Nephron progenitor cell (in vitro differentiated cells): ENCODE data around the gene ZNF501.

ENCODE experiments used
- DNase-seq: peaks from one replicate; pipeline ENCODE4 v3.0.0; 2021
- H3K27ac Mint-ChIP-seq: 2 replicates; pipeline ENCODE4 v1.8.0; 2021; ENCODE audit warnings: mild to moderate bottlenecking, moderate library complexity, mixed read lengths
- H3K27me3 Mint-ChIP-seq: 2 replicates; pipeline ENCODE4 v1.8.0; 2021; ENCODE audit warnings: mild to moderate bottlenecking, low read depth, mixed read lengths; ENCODE audit not compliant: poor library complexity
- H3K36me3 Mint-ChIP-seq: 2 replicates; pipeline ENCODE4 v1.8.0; 2021; ENCODE audit warnings: low read depth, mixed read lengths
- H3K4me1 Mint-ChIP-seq: 2 replicates; pipeline ENCODE4 v1.8.0; 2021; ENCODE audit warnings: mixed read lengths
- H3K4me3 Mint-ChIP-seq: 2 replicates; pipeline ENCODE4 v1.8.0; 2021; ENCODE audit warnings: mild to moderate bottlenecking, moderate library complexity, mixed read lengths
- H3K9me3 Mint-ChIP-seq: 2 replicates; pipeline ENCODE4 v1.8.0; 2021; ENCODE audit warnings: mild to moderate bottlenecking, moderate library complexity, mixed read lengths
- TF ChIP-seq, protein P1 (sequence below): fragments of 200-600 bp; sonication (generic); IDR thresholded peaks from 2 replicates; pipeline ENCODE4 v1.5.0; 2021; ENCODE audit warnings: antibody characterized with exemption

ZNF501 gene

DNA sequence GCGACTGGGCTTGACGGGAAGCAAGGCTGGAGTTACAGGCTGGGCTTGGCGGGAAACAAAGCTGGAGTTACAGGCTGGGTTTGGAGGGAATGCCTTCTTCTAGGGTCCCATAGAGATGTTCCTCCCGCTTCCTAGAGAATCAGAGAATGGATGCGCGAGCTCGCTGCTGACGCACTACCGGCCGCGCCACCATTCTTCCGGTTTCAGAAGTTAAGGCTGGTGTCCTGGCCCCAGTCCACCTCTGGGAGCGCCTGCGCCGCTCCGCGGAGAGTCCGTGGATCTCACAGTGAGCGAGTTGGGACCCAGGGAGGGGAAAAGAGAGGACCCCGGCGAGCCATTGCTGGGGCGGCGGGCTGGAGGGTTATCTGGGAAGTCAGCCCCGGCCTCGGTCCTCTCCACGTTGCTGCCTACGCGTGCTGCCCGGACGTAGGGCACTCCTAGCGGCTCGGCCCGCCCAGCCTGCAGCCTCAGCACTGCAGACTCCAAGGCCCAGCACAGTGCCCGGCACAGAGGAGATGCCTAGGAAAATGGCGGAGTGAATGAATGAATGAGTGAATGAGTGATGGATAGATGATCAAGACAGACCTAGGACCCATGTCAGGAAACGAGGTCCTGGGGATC, 16.9 kb upstream of the ZNF501 start, which contains the start of gene ZNF502:
Gene ZNF502 (plus strand): TSS at position 206 of the 621 bp plus-strand sequence. CDS start 7,602 bp downstream, outside the sequence.
- Mint-ChIP-seq H3K4me1 (no peaks in the 10 kb centered on the region), H3K4me3 (peak within 1 kb of the TSS; percentile 75), H3K27me3 (peaks cover 12% of the 10 kb centered on the region), H3K27ac (no peak within 1 kb of the TSS), H3K9me3 (peaks cover 87% of the 10 kb centered on the region), H3K36me3 (no peaks in the 10 kb centered on the region)
- TF ChIP-seq, protein P1, sequence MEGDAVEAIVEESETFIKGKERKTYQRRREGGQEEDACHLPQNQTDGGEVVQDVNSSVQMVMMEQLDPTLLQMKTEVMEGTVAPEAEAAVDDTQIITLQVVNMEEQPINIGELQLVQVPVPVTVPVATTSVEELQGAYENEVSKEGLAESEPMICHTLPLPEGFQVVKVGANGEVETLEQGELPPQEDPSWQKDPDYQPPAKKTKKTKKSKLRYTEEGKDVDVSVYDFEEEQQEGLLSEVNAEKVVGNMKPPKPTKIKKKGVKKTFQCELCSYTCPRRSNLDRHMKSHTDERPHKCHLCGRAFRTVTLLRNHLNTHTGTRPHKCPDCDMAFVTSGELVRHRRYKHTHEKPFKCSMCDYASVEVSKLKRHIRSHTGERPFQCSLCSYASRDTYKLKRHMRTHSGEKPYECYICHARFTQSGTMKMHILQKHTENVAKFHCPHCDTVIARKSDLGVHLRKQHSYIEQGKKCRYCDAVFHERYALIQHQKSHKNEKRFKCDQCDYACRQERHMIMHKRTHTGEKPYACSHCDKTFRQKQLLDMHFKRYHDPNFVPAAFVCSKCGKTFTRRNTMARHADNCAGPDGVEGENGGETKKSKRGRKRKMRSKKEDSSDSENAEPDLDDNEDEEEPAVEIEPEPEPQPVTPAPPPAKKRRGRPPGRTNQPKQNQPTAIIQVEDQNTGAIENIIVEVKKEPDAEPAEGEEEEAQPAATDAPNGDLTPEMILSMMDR: no peak
- DNase-seq: peak; percentile 4

DNA sequence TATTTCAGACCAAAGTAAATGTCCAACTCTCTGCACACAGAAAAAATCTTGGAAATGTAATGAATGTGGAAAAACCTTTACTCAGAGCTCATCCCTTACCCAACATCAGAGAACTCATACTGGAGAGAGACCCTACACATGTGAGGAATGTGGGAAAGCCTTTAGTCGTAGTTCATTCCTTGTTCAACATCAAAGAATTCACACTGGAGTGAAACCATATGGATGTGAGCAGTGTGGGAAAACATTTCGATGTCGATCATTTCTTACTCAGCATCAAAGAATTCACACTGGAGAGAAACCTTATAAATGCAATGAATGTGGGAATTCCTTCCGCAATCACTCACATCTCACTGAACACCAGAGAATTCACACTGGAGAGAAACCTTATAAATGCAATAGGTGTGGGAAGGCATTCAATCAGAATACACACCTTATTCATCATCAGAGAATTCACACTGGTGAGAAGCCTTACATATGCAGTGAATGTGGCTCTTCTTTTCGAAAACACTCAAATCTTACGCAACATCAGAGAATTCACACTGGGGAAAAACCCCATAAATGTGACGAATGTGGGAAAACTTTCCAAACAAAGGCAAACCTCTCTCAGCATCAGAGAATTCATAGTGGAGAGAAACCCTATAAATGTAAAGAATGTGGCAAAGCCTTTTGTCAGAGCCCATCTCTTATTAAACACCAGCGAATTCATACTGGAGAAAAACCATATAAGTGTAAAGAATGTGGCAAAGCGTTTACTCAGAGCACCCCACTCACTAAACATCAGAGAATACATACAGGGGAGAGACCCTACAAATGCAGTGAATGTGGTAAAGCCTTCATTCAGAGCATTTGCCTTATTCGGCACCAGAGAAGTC, 8.0 kb upstream of the ZNF501 start:
- Mint-ChIP-seq H3K27ac (no peak overlapping the region), H3K27me3 (peaks cover 5% of the 10 kb centered on the region), H3K4me3 (no peak overlapping the region), H3K9me3 (peaks cover 96% of the 10 kb centered on the region), H3K4me1 (no peaks in the 10 kb centered on the region), H3K36me3 (peaks cover 42% of the 10 kb centered on the region)
- no peak for DNase-seq
- TF ChIP-seq, protein P1: no peak

DNA sequence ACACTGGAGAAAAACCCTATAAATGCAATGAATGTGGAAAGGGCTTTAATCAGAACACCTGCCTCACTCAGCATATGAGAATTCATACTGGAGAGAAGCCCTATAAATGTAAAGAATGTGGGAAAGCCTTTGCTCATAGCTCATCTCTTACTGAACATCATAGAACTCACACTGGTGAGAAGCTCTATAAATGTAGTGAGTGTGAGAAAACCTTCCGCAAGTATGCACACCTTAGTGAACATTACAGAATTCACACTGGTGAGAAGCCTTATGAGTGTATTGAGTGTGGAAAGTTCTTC, 7.4 kb upstream of the ZNF501 start:
- H3K27me3 Mint-ChIP-seq: peaks cover 5% of the 10 kb centered on the region
- H3K4me3 Mint-ChIP-seq: no peak overlapping the region
- peaks cover 42% of the 10 kb centered on the region for H3K36me3 Mint-ChIP-seq
- H3K9me3 Mint-ChIP-seq: peaks cover 92% of the 10 kb centered on the region
- DNase-seq: no peak
- no peak overlapping the region for H3K27ac Mint-ChIP-seq
- no peaks in the 10 kb centered on the region for H3K4me1 Mint-ChIP-seq
- TF ChIP-seq, protein P1: no peak

DNA sequence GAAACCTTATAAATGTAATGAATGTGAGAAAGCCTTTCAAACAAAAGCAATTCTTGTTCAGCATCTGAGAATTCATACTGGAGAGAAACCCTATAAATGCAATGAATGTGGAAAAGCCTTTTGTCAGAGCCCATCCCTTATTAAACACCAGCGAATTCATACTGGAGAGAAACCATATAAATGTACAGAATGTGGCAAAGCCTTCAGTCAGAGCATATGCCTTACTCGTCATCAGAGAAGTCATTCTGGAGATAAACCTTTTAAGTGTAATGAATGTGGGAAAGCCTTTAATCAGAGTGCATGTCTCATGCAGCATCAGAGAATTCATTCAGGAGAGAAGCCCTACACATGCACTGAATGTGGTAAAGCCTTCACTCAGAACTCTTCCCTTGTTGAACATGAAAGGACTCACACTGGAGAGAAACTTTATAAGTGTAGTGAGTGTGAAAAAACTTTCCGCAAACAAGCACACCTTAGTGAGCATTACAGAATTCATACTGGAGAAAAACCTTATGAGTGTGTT, 5.3 kb downstream of the ZNF501 start:
- no peak for DNase-seq
- Mint-ChIP-seq H3K27me3 (peaks cover 2% of the 10 kb centered on the region), H3K9me3 (peaks cover 95% of the 10 kb centered on the region), H3K4me1 (no peaks in the 10 kb centered on the region), H3K36me3 (peaks cover 89% of the 10 kb centered on the region), H3K4me3 (no peak overlapping the region), H3K27ac (no peak overlapping the region)
- TF ChIP-seq, protein P1: no peak

DNA sequence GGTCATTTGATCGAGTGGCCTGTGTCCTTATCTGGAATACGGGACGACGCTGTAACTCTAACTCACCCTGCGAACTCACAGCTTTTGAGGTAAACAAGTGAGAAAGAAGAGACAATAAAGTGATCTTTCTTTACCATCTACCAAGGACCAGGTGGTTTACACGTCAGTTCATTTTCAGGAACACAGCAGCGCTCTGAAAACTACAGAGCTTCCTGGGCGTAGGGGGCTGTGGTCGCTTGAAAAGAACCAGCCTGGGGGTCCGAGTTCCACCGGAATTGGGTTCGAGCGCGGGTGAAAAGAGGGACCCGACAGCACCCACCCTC, 31.6 kb downstream of the ZNF501 start:
- H3K4me3 Mint-ChIP-seq: peak overlapping the region; percentile 91
- peaks cover 87% of the 10 kb centered on the region for H3K36me3 Mint-ChIP-seq
- no peaks in the 10 kb centered on the region for H3K27me3 Mint-ChIP-seq
- TF ChIP-seq, protein P1: no peak
- DNase-seq: no peak
- peaks cover 10% of the 10 kb centered on the region for H3K4me1 Mint-ChIP-seq
- peaks cover 96% of the 10 kb centered on the region for H3K9me3 Mint-ChIP-seq
- H3K27ac Mint-ChIP-seq: peak overlapping the region; percentile 71
